LNCaP clone FGC (cell line): Measurements from ENCODE around the gene TMEM45A.

Experiments used
- DNase-seq: peaks from one replicate; pipeline ENCODE4 v3.0.0-alpha.2; 2011; ENCODE audit warnings: low read depth
- H3K4me3 ChIP-seq: 2 replicates; pipeline ENCODE4 v1.5.1; 2011; ENCODE audit warnings: mild to moderate bottlenecking, low read depth, low read length, control low read depth
- TF ChIP-seq, protein P1 (sequence below): IDR thresholded peaks from 2 replicates; pipeline ENCODE4 v1.5.1; 2012; ENCODE audit warnings: mild to moderate bottlenecking; ENCODE audit not compliant: control insufficient read depth, insufficient read depth; ENCODE audit errors: extremely low read depth

TMEM45A gene

DNA sequence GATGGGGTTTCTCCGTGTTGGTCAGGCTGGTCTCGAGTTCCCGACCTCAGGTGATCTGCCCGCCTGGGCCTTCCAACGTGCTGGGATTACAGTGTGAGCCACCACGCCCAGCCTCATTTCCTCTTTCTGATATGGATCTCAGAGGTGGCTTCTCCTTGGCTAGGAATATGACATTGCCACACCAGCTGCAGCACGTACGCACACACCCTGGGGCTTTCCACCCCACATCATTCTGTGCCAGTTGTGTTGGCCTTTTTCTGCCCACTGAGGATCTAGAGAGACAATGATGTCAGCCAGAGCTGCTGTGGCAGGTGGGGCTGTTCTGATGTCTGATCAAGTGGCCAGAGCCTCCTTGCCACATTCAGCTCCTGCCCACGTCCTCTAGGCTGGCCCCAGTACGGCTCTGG, 29.0 kb downstream of the TMEM45A start:
- H3K4me3 ChIP-seq, result no peak overlapping the region
- DNase-seq, result no peak
- TF ChIP-seq, protein P1, sequence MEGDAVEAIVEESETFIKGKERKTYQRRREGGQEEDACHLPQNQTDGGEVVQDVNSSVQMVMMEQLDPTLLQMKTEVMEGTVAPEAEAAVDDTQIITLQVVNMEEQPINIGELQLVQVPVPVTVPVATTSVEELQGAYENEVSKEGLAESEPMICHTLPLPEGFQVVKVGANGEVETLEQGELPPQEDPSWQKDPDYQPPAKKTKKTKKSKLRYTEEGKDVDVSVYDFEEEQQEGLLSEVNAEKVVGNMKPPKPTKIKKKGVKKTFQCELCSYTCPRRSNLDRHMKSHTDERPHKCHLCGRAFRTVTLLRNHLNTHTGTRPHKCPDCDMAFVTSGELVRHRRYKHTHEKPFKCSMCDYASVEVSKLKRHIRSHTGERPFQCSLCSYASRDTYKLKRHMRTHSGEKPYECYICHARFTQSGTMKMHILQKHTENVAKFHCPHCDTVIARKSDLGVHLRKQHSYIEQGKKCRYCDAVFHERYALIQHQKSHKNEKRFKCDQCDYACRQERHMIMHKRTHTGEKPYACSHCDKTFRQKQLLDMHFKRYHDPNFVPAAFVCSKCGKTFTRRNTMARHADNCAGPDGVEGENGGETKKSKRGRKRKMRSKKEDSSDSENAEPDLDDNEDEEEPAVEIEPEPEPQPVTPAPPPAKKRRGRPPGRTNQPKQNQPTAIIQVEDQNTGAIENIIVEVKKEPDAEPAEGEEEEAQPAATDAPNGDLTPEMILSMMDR, result no peak

DNA sequence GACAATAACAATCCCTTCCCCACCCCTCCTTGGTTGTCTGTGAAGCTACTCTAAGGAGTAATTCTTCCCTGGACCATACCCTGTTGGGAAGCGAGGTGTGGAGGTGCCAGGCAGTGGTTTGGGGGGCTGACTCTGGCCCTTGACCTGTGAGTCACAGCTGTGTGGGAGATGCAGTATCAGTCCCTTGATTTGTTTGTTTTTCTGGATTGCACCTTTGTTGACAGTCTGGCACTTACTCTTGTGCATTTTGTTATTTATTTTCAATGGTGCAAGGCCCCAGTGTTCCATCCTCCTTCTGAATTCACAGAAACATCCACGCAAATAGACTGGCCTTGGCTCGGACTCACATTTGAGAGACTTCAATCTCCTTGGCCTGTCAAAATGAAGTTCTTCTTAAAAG, 29.7 kb downstream of the TMEM45A start:
- H3K4me3 ChIP-seq, result no peak overlapping the region
- TF ChIP-seq, protein P1, result no peak
- DNase-seq, result no peak

DNA sequence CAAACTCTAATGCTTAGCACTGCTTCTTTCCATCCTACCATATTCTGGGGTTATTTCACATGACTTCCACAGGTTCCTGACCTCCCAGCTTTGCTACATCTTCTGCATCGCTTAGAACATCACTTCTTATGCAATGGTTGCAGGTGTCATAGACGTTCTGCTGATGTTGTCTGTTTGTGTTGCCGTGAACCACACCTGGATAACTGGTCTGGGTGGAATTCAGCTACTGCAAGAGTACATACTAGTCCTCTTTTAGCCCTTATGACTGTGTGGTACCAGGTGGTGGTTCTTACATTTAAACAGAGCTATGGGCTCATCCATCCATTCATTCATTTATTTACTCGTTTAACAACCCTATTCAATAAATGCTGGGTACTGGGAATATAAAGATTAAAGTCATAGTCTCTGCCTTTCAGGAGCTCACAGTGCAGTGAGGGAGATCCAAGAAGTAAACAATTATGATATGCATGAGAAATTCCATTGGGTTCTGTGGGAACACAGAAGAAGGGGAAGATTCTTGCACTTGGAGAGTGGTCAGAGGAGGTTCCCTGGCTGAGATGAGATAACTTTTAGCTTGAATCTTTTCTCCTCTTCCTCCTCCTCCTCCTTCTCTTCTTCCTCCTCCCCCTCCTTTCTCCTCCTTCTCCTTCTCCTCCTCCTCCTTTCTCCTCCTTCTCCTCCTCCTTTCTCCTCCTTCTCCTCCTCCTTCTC, 30.8 kb downstream of the TMEM45A start:
- no peak for DNase-seq
- TF ChIP-seq, protein P1, result no peak
- H3K4me3 ChIP-seq, result no peak overlapping the region

DNA sequence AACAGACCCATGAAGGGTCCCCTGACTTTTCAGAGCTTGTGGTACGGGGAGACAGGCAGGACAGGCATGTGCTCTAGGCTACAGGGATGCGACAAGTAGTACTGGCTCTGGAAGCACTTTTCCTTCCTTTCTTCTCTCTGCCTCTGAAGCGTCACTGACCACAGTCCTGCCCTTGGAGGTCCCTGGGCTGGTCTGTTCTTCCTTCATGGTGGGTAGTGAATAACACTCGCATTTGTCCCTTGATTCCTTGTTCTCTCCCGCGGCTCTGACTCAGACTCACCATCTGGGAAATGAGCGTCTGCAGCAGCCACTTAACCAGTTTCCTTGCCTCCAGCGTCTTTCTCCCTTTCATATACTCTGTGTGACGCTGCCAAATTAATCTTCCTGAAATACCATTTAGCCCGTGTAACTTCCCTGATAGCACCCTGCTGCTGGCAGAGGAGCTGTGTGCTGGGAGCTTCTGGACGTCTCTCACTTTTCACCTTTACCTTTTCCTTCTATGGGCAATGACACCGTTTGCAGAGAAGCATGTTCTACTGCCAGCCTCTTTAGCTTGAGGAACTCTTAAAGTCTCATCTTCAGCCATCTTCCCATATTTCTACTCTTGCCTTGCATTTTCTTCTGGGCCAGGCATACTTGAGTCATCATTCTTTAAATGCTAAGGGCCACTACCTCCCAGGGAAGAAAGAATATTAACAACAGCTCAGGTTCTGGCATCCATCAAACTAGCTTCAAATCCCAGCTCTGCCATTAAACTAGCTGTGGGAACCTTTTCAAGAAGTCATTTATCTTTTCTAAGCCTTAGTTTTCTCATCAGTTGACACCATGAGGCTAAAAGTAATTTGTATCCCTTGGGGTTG, 33.6 kb downstream of the TMEM45A start:
- no peak overlapping the region for H3K4me3 ChIP-seq
- TF ChIP-seq, protein P1, result no peak
- DNase-seq, result no peak

DNA sequence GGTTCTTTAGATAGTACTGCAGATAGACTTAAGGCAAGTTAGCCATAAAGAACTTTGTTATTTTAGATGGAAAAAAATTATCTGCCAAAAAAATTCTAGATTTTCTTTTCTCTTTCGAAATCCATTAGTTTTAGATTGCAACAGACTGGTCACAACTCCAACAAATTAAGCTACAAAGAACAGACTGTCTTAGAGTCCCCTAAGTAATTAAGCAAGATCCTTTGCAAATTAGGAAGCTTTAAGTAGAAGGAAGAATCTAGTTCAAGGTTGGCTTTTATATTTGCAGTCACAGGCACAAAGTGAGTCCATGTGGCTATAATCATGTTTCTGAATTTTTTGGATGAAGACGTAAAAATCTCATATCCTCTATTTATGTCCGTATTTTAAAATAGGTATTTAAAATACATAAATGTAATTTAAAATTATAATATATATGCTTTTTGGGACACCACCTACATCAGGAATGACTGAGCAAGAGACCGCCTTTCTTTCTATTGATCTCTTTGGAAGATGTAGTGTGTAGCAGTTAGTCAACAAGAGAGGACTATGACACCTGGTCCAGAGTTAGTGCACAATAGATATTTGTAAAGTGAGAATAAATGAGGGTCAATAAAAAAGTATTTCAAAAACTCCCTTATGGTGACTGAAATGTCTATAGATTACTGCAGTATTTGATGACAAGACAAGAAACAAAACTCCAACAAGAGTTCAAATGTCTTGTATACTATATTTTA, 34.4 kb downstream of the TMEM45A start:
- DNase-seq, result no peak
- no peak overlapping the region for H3K4me3 ChIP-seq
- TF ChIP-seq, protein P1, result no peak

DNA sequence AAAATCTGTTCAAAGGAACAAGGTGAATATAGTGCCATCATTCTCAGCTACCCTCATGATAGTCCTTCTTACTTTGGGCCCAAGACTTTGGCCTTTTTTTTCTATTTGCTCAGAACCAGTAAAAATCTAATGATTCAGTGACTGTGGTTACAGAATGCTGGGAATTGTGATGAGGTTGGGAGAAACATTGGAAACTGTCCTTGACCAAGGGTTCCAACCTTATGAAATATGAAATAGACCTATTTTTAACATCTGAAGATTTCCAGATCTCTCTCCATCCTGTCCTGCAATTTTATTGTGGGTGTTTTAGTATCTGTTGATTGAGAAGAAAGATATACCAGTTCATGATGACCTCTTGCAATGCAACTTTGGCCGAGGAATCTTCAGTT, 34.9 kb downstream of the TMEM45A start:
- no peak for DNase-seq
- no peak overlapping the region for H3K4me3 ChIP-seq
- TF ChIP-seq, protein P1, result no peak
